ENCODE measurements around the gene CTNND2.

CTNND2 gene

GRCh38 chr5:10974850-10975249, 929.4 kb downstream of the CTNND2 start:
- no peak overlapping the region for H3K27ac ChIP-seq
- DNase-seq (ENCODE audit: low spot score), result no peak

GRCh38 chr5:10973316-10973715, 930.9 kb downstream of the CTNND2 start:
- DNase-seq (ENCODE audit: low spot score), result no peak
- H3K27ac ChIP-seq, result no peak overlapping the region
- no peak overlapping the region for H3K4me3 ChIP-seq
- TF ChIP-seq CTCF (IDR thresholded peaks at IDR 0.05), result no peak

More at GRCh38 chr5:10974850-10975249, 929.4 kb downstream of the CTNND2 start:
- no peak overlapping the region for H3K4me3 ChIP-seq
- no peak for TF ChIP-seq CTCF (IDR thresholded peaks at IDR 0.05)

GRCh38 chr5:10969684-10970180, 934.5 kb downstream of the CTNND2 start:
- TF ChIP-seq CTCF (IDR thresholded peaks at IDR 0.05), result no peak
- no peak for DNase-seq (ENCODE audit: low spot score)
- Histone ChIP-seq H3K27ac (no peak overlapping the region), H3K4me3 (no peak overlapping the region)

- DNase-seq (ENCODE audit: low spot score), result no peak
These were observed 939.4 kb downstream of the CTNND2 start for GRCh38 chr5:10964806-10965205.

GRCh38 chr5:10958728-10959127, 945.5 kb downstream of the CTNND2 start:
- DNase-seq (ENCODE audit: low spot score), result no peak
- no peak for TF ChIP-seq CTCF (IDR thresholded peaks at IDR 0.05)
- Histone ChIP-seq H3K4me3 (no peak overlapping the region), H3K27ac (no peak overlapping the region)

More at GRCh38 chr5:10964806-10965205, 939.4 kb downstream of the CTNND2 start:
- no peak overlapping the region for H3K27ac ChIP-seq
- TF ChIP-seq CTCF (IDR thresholded peaks at IDR 0.05), result no peak
- H3K4me3 ChIP-seq, result no peak overlapping the region

GRCh38 chr5:10949856-10950630, 954.2 kb downstream of the CTNND2 start:
- DNase-seq (ENCODE audit: low spot score), result no peak
- TF ChIP-seq CTCF (IDR thresholded peaks at IDR 0.05), result no peak
- Histone ChIP-seq H3K27ac (no peak overlapping the region), H3K4me3 (no peak overlapping the region)

GRCh38 chr5:10946050-10946449, 958.2 kb downstream of the CTNND2 start:
- H3K27ac ChIP-seq, result no peak overlapping the region
- no peak for TF ChIP-seq CTCF (IDR thresholded peaks at IDR 0.05)
- no peak for DNase-seq (ENCODE audit: low spot score)
- no peak overlapping the region for H3K4me3 ChIP-seq

All from coronary artery (tissue), 2 donors.